GM12878 (cell line): ENCODE data around the gene TCEAL7.

Source experiments
- EZH2 ChIP-seq: IDR thresholded peaks from 2 replicates; pipeline ENCODE4 v1.6.1; 2012; ENCODE audit warnings: low read depth, mild to moderate bottlenecking, control low read depth, inconsistent platforms, low read length, borderline replicate concordance; ENCODE audit not compliant: control insufficient read depth
- MXI1 ChIP-seq: fragments of 150-350 bp; IDR thresholded peaks from 2 replicates; pipeline ENCODE4 v1.6.1; 2011; ENCODE audit warnings: low read depth, mild to moderate bottlenecking, inconsistent platforms, low read length, improper control_type of control experiment
- MYC ChIP-seq: IDR thresholded peaks from 2 replicates; pipeline ENCODE4 v1.6.1; 2011; ENCODE audit warnings: mild to moderate bottlenecking, low read length, moderate library complexity, inconsistent platforms; ENCODE audit not compliant: insufficient read depth, insufficient replicate concordance, insufficient read length, severe bottlenecking
- NRF1 ChIP-seq: conservative IDR thresholded peaks from 2 replicates; pipeline ENCODE4 v1.6.1; 2011; ENCODE audit warnings: mild to moderate bottlenecking, low read depth, low read length, improper control_type of control experiment
- POLR2A ChIP-seq: IDR thresholded peaks from 2 replicates; pipeline ENCODE4 v1.6.1; 2011; ENCODE audit warnings: low read depth, mild to moderate bottlenecking, low read length
- TF ChIP-seq, protein P1 (sequence below): IDR thresholded peaks from 2 replicates; pipeline ENCODE4 v1.6.1; 2012; ENCODE audit warnings: low read depth, low read length, improper control_type of control experiment
- TF ChIP-seq, protein P2 (sequence below), 3 experiments: IDR thresholded peaks in 2 of 3; conservative IDR thresholded peaks in 1 of 3; 2 replicates each; pipeline ENCODE4 v1.5.1; 2011; ENCODE audit warnings: low read depth in 3 of 3, low read length in 3 of 3, mild to moderate bottlenecking in 3 of 3, control low read depth in 2 of 3, moderate library complexity in 2 of 3, inconsistent platforms in 1 of 3, mixed read lengths in 1 of 3; ENCODE audit not compliant: control insufficient read depth in 2 of 3, insufficient read depth in 1 of 3; ENCODE audit errors: extremely low read depth in 1 of 3
- TF ChIP-seq, protein P3 (sequence below): fragments of 450-650 bp; IDR thresholded peaks from 2 replicates; pipeline ENCODE4 v1.6.1; 2017; ENCODE audit warnings: mild to moderate bottlenecking, low read depth, inconsistent platforms; ENCODE audit not compliant: poor library complexity, severe bottlenecking
- TF ChIP-seq, protein P4 (sequence below): fragments of 450-650 bp; IDR thresholded peaks from 2 replicates; pipeline ENCODE4 v1.6.1; 2017; ENCODE audit warnings: mild to moderate bottlenecking

DNA sequence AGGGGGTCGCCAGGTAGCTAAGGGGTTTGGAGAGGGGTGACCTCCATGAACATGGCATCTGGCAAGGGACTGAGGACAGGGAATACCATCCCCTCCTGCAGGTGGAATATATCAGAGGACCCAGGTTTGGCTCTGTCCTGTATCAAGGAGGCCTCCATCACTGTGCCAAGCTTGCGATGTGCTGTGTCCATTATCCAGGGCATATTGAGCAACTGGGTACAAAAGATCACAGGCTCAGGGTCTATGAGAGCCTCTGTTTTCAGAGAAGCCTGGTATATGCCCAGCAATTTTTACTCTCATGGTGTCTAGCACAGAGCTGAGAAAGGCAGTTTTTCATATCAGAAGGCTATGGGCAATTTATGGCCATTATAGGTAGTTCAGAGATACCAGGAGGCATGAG lies 36.9 kb upstream of the TCEAL7 start:
- TF ChIP-seq, protein P1, sequence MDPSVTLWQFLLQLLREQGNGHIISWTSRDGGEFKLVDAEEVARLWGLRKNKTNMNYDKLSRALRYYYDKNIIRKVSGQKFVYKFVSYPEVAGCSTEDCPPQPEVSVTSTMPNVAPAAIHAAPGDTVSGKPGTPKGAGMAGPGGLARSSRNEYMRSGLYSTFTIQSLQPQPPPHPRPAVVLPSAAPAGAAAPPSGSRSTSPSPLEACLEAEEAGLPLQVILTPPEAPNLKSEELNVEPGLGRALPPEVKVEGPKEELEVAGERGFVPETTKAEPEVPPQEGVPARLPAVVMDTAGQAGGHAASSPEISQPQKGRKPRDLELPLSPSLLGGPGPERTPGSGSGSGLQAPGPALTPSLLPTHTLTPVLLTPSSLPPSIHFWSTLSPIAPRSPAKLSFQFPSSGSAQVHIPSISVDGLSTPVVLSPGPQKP: no peak
- TF ChIP-seq, protein P2, sequence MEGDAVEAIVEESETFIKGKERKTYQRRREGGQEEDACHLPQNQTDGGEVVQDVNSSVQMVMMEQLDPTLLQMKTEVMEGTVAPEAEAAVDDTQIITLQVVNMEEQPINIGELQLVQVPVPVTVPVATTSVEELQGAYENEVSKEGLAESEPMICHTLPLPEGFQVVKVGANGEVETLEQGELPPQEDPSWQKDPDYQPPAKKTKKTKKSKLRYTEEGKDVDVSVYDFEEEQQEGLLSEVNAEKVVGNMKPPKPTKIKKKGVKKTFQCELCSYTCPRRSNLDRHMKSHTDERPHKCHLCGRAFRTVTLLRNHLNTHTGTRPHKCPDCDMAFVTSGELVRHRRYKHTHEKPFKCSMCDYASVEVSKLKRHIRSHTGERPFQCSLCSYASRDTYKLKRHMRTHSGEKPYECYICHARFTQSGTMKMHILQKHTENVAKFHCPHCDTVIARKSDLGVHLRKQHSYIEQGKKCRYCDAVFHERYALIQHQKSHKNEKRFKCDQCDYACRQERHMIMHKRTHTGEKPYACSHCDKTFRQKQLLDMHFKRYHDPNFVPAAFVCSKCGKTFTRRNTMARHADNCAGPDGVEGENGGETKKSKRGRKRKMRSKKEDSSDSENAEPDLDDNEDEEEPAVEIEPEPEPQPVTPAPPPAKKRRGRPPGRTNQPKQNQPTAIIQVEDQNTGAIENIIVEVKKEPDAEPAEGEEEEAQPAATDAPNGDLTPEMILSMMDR (IDR thresholded peaks at IDR 0.05 in 2 of 3, conservative IDR thresholded peaks at IDR 0.05 in 1 of 3; ENCODE audit: control insufficient read depth in 2 of 3, extremely low read depth in 1 of 3, insufficient read depth in 1 of 3, low read depth in 3 of 3, low read length in 3 of 3): no peak
- TF ChIP-seq NRF1 (no peak), POLR2A (no peak), MXI1 (no peak), EZH2 (no peak), MYC (no peak)
- TF ChIP-seq, protein P3, sequence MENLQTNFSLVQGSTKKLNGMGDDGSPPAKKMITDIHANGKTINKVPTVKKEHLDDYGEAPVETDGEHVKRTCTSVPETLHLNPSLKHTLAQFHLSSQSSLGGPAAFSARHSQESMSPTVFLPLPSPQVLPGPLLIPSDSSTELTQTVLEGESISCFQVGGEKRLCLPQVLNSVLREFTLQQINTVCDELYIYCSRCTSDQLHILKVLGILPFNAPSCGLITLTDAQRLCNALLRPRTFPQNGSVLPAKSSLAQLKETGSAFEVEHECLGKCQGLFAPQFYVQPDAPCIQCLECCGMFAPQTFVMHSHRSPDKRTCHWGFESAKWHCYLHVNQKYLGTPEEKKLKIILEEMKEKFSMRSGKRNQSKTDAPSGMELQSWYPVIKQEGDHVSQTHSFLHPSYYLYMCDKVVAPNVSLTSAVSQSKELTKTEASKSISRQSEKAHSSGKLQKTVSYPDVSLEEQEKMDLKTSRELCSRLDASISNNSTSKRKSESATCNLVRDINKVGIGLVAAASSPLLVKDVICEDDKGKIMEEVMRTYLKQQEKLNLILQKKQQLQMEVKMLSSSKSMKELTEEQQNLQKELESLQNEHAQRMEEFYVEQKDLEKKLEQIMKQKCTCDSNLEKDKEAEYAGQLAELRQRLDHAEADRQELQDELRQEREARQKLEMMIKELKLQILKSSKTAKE: no peak
- TF ChIP-seq, protein P4, sequence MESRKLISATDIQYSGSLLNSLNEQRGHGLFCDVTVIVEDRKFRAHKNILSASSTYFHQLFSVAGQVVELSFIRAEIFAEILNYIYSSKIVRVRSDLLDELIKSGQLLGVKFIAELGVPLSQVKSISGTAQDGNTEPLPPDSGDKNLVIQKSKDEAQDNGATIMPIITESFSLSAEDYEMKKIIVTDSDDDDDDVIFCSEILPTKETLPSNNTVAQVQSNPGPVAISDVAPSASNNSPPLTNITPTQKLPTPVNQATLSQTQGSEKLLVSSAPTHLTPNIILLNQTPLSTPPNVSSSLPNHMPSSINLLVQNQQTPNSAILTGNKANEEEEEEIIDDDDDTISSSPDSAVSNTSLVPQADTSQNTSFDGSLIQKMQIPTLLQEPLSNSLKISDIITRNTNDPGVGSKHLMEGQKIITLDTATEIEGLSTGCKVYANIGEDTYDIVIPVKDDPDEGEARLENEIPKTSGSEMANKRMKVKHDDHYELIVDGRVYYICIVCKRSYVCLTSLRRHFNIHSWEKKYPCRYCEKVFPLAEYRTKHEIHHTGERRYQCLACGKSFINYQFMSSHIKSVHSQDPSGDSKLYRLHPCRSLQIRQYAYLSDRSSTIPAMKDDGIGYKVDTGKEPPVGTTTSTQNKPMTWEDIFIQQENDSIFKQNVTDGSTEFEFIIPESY: no peak
